AML-193 (cell line): ENCODE data around the gene GIMD1.

ENCODE experiments used
- DNase-seq, 2 experiments: peaks; one replicate each; lab custom pipeline; 2025; lab: John Stamatoyannopoulos, UW

Gene GIMD1

GRCh38 chr4:106312997-106313522 is 55.5 kb downstream of the GIMD1 start:
- DNase-seq, result no peak

- no peak for DNase-seq
These were observed 56.2 kb downstream of the GIMD1 start for GRCh38 chr4:106312377-106312776.
